HG02759 (cell line): Measurements from ENCODE around the gene G6PD.
"Not testable (repeated sequence)": the region's sequence is repeated elsewhere in the genome, so short reads cannot be mapped to it uniquely, and the experiment has no call there.

Source experiments
- ATAC-seq: cut with Tn5 transposase; IDR thresholded peaks from one replicate; pipeline ENCODE4 v1.9.1; 2021; ENCODE audit warnings: mild to moderate bottlenecking, moderate library complexity; ENCODE audit not compliant: unreplicated experiment

G6PD gene

GRCh38 chrX:154515966-154516655 is 30.5 kb downstream of the G6PD start, which contains the start of gene FAM3A:
Gene FAM3A (minus strand): TSS chrX:154516232. CDS start chrX:154515772, 460 bp downstream.
- peak; percentile 93 for ATAC-seq

GRCh38 chrX:154515090-154515965 is 31.3 kb downstream of the G6PD start:
- ATAC-seq: peak; percentile 2

GRCh38 chrX:154513716-154514115 is 32.9 kb downstream of the G6PD start:
- no peak for ATAC-seq

GRCh38 chrX:154512879-154513553 is 33.6 kb downstream of the G6PD start:
- no peak for ATAC-seq

- ATAC-seq: no peak
Observed at GRCh38 chrX:154511761-154512160, 34.9 kb downstream of the G6PD start.

- no peak for ATAC-seq
Observed at GRCh38 chrX:154509455-154509854, 37.2 kb downstream of the G6PD start.

GRCh38 chrX:154508384-154508745 is 38.3 kb downstream of the G6PD start:
- ATAC-seq: no peak

GRCh38 chrX:154507673-154508383 is 38.8 kb downstream of the G6PD start:
- ATAC-seq: no peak

GRCh38 chrX:154506483-154507332 is 39.9 kb downstream of the G6PD start:
- ATAC-seq: no peak

GRCh38 chrX:154505734-154506133 is 40.9 kb downstream of the G6PD start:
- ATAC-seq: no peak

- no peak for ATAC-seq
Observed at GRCh38 chrX:154502989-154503388, 43.7 kb downstream of the G6PD start.

GRCh38 chrX:154502098-154502497 is 44.5 kb downstream of the G6PD start:
- ATAC-seq: no peak

GRCh38 chrX:154501423-154501822 is 45.2 kb downstream of the G6PD start:
- not testable (repeated sequence) for ATAC-seq

- ATAC-seq: not testable (repeated sequence)
Observed at GRCh38 chrX:154496591-154497137, 50.0 kb downstream of the G6PD start.

GRCh38 chrX:154495472-154495922 is 51.1 kb downstream of the G6PD start:
- no peak for ATAC-seq

GRCh38 chrX:154494715-154495114 is 51.9 kb downstream of the G6PD start:
- ATAC-seq: no peak

- peak; percentile 82 for ATAC-seq
Observed at GRCh38 chrX:154490414-154491083, 56.1 kb downstream of the G6PD start, which contains the start of gene SLC10A3. Gene SLC10A3 (minus strand): TSS chrX:154490629. CDS start chrX:154488940, 1,689 bp downstream.

GRCh38 chrX:154490021-154490413 is 56.6 kb downstream of the G6PD start:
- ATAC-seq: peak; percentile 26

- ATAC-seq: no peak
Observed at GRCh38 chrX:154489182-154489581, 57.5 kb downstream of the G6PD start.
